ENCODE data around the gene MED12L.

Gene MED12L

GRCh38 chr3:151256749-151257148, 171.3 kb downstream of the MED12L start:
- H3K4me3 ChIP-seq (replicated peaks; ENCODE audit: low read depth, low read length) = no peak overlapping the region
- DNase-seq (ENCODE audit: low read depth) = no peak
- no peak for TF ChIP-seq CTCF (IDR thresholded peaks at IDR 0.05; ENCODE audit: low read length, missing control alignments)

- TF ChIP-seq CTCF (IDR thresholded peaks at IDR 0.05; ENCODE audit: low read length, missing control alignments) = no peak
- DNase-seq (ENCODE audit: low read depth) = no peak
- H3K4me3 ChIP-seq (replicated peaks; ENCODE audit: low read depth, low read length) = no peak overlapping the region
Measured at GRCh38 chr3:151259664-151260063, 174.2 kb downstream of the MED12L start.

GRCh38 chr3:151262871-151263525, 177.5 kb downstream of the MED12L start:
- no peak for DNase-seq (ENCODE audit: low read depth)

GRCh38 chr3:151264605-151265004, 179.1 kb downstream of the MED12L start:
- no peak for DNase-seq (ENCODE audit: low read depth)
- no peak overlapping the region for H3K4me3 ChIP-seq (replicated peaks; ENCODE audit: low read depth, low read length)
- TF ChIP-seq CTCF (IDR thresholded peaks at IDR 0.05; ENCODE audit: low read length, missing control alignments) = no peak

More at GRCh38 chr3:151262871-151263525, 177.5 kb downstream of the MED12L start:
- H3K4me3 ChIP-seq (replicated peaks; ENCODE audit: low read depth, low read length) = no peak overlapping the region
- no peak for TF ChIP-seq CTCF (IDR thresholded peaks at IDR 0.05; ENCODE audit: low read length, missing control alignments)

- no peak for TF ChIP-seq CTCF (IDR thresholded peaks at IDR 0.05; ENCODE audit: low read length, missing control alignments)
- no peak overlapping the region for H3K4me3 ChIP-seq (replicated peaks; ENCODE audit: low read depth, low read length)
- DNase-seq (ENCODE audit: low read depth) = no peak
Measured at GRCh38 chr3:151265166-151265565, 179.7 kb downstream of the MED12L start.

- H3K4me3 ChIP-seq (replicated peaks; ENCODE audit: low read depth, low read length) = no peak overlapping the region
- DNase-seq (ENCODE audit: low read depth) = no peak
- no peak for TF ChIP-seq CTCF (IDR thresholded peaks at IDR 0.05; ENCODE audit: low read length, missing control alignments)
Measured at GRCh38 chr3:151265866-151266265, 180.4 kb downstream of the MED12L start.

GRCh38 chr3:151267066-151267465, 181.6 kb downstream of the MED12L start:
- H3K4me3 ChIP-seq (replicated peaks; ENCODE audit: low read depth, low read length) = no peak overlapping the region
- no peak for DNase-seq (ENCODE audit: low read depth)
- TF ChIP-seq CTCF (IDR thresholded peaks at IDR 0.05; ENCODE audit: low read length, missing control alignments) = no peak

All from fibroblast of pulmonary artery (primary cell).